T-helper 17 cell (primary cell): ENCODE results near the gene WIZ. TPM values are rescaled to one million over a fixed set of nuclear protein-coding genes. Genes with fewer than 3 reads are reported as not detected.

ENCODE experiments used
- ATAC-seq: fragments of 150-1000 bp; cut with Tn5 transposase; 2 replicates; pipeline ENCODE4 v1.10.0; 2021; ENCODE audit warnings: mild to moderate bottlenecking, moderate library complexity
- DNase-seq, 3 donors: peaks; one replicate each; pipeline versions ENCODE4 v3.0.0 to v3.0.0-alpha.2; 2020 to 2021
- H3K9me3 ChIP-seq: one replicate; pipeline ENCODE4 v1.7.0; 2013; ENCODE audit warnings: low read length, mild to moderate bottlenecking; ENCODE audit not compliant: control insufficient read depth, poor library complexity, severe bottlenecking
- H3K27ac Mint-ChIP-seq: one replicate; pipeline ENCODE4 v1.8.0; 2022; ENCODE audit warnings: mild to moderate bottlenecking, moderate library complexity, mixed read lengths
- H3K27me3 Mint-ChIP-seq: one replicate; pipeline ENCODE4 v1.8.0; 2022; ENCODE audit warnings: mixed read lengths
- H3K36me3 Mint-ChIP-seq: one replicate; pipeline ENCODE4 v1.8.0; 2022; ENCODE audit warnings: low read depth, mixed read lengths
- H3K4me1 Mint-ChIP-seq: one replicate; pipeline ENCODE4 v1.8.0; 2022; ENCODE audit warnings: mild to moderate bottlenecking, mixed read lengths
- H3K4me3 Mint-ChIP-seq: one replicate; pipeline ENCODE4 v1.8.0; 2022; ENCODE audit warnings: mild to moderate bottlenecking, moderate library complexity, mixed read lengths
- total RNA-seq, 4 donors: library from RNA in 2 of 4; stranded (reverse) in 2 of 4; gene quantifications; one replicate each; pipeline ENCODE4 v1.2.3 and lab custom pipeline; 2022 to 2026

The WIZ gene
- total RNA-seq, 2 donors from 2014 or later: 17.1 to 19.2 TPM

DNA sequence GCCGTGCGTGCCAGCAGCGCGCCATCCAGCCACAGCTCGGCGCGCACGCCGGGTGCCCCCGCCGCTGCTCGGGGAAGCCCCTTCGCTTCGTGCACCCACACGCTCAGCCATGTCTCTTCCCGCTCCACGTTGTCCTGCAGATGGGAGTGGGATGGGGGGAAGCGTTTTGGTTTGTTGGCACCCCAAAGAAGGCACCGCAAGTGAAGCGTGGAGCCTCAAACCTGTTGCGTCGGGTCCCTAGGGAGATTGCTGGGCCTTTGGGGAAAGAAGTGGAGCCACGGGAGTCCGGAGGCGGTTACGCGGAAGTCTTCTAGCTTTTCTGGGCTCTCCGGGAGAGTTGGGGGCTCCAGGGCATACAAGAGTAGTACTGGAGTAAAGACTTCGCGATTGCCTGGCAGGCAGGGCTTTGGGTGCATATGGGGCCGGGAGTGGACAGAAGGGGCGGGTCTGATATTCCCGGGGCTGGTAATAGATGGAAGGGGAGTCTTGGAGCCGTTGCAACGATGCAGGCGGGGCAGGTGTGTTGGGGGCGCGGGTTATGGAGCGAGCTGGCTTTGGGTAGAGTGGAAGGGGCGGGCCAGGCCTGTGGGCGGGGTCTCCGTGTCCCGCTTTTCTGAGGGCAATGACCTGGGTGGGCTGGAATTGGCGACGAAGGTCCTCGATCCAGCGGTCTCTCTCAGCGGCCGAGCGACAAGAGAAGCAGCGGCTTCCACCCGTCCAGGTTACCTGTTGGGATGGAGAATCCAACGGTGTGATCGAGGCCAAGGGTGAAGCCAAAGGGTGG lies 8.1 kb upstream of the WIZ start:
- peaks cover 4% of the 10 kb centered on the region for H3K36me3 Mint-ChIP-seq
- no peaks in the 10 kb centered on the region for H3K9me3 ChIP-seq
- no peak for DNase-seq
- no peaks in the 10 kb centered on the region for H3K27me3 Mint-ChIP-seq
- no peak for ATAC-seq
- peaks cover 24% of the 10 kb centered on the region for H3K4me1 Mint-ChIP-seq
- H3K4me3 Mint-ChIP-seq: no peak overlapping the region
- peak overlapping the region; percentile 11 for H3K27ac Mint-ChIP-seq

DNA sequence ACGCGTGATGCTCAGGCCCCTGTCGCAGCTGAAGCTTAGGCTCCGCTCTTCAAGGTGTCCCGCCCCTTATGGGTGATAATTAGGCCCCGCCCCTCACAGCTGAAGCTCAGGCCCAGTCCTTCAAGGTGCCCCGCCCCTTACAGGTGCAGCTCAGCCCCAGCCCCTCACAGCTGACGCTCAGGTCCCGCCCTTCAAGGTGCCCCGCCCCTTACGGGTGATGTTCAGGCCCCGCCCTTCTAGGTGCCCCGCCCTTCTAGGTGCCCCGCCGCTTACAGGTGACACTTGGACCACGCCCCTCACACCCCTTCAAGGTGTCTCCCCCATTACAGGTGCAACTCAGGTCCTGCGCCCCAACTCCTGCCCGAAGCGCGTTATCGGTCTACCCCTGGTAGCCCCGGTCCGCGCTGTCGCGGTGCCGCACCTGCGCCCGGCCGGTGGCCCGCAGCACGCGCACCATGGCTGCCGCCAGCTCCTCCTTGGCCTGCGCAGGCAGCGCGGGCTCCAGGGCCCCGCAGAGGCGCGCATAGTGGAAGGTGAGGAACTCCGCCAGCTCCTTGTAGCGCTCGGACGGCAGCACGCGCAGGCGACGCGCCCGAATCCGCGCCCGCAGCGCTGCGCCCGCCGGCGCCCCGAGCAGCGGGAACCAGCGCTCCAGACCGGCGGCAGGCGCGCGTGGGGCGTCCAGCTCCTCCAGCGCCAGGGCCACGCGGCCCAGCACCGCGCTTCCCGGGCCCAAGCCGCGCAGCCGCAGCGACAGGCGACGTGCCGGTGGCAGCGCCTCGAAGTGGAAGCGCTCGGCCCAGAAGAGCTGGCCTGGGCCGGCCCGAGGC lies 7.3 kb upstream of the WIZ start:
- H3K27ac Mint-ChIP-seq: no peak overlapping the region
- H3K36me3 Mint-ChIP-seq: peaks cover 4% of the 10 kb centered on the region
- no peak overlapping the region for H3K4me3 Mint-ChIP-seq
- no peak for DNase-seq
- peaks cover 22% of the 10 kb centered on the region for H3K4me1 Mint-ChIP-seq
- ATAC-seq: peak; percentile 21
- H3K27me3 Mint-ChIP-seq: no peaks in the 10 kb centered on the region
- no peaks in the 10 kb centered on the region for H3K9me3 ChIP-seq

DNA sequence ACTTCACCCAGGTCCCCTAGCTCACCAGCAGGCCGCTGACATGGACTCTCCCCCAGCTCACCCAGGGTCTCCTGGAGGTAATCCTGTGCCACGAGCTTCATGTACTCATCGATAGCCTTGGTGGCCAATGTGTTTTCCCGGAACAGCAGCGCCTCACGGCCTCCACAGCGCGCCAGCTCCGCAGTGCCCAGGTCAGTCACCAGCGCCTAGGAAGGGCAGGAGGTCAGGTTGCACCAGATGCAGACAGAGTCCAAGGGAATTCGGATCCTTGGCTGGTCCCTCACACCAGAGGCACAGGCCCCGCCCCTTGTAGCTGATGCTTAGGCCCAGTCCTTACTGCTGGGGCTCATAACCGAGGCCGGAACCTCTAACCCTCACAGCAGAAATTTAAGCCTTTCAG lies 6.7 kb upstream of the WIZ start:
- Mint-ChIP-seq H3K36me3 (peaks cover 4% of the 10 kb centered on the region), H3K27ac (no peak overlapping the region), H3K27me3 (no peaks in the 10 kb centered on the region), H3K4me1 (peaks cover 18% of the 10 kb centered on the region), H3K4me3 (no peak overlapping the region)
- DNase-seq (no peak), ATAC-seq (no peak)
- no peaks in the 10 kb centered on the region for H3K9me3 ChIP-seq

DNA sequence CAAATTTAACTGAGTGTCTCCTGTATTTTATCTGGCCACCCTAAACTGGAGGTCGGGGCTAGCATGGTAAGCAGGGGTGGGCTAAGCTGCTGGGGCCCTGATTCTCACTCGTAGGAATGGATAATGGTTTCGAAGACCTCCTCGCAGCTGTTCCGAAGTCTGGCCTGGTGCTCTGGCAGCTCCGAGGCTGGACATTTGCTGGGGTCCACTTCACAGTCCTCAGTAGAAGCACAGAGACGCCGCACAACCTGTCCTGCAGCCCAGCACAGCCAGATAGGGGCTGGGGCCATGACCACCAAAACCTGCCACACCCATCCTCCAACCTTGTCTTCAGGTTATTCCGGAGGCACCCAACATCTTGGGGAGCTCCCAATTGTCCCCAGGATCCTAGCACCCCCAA lies 6.2 kb upstream of the WIZ start:
- no peaks in the 10 kb centered on the region for H3K9me3 ChIP-seq
- H3K36me3 Mint-ChIP-seq: peaks cover 4% of the 10 kb centered on the region
- DNase-seq: no peak
- no peak overlapping the region for H3K4me3 Mint-ChIP-seq
- peaks cover 18% of the 10 kb centered on the region for H3K4me1 Mint-ChIP-seq
- H3K27me3 Mint-ChIP-seq: no peaks in the 10 kb centered on the region
- ATAC-seq: no peak
- H3K27ac Mint-ChIP-seq: no peak overlapping the region

DNA sequence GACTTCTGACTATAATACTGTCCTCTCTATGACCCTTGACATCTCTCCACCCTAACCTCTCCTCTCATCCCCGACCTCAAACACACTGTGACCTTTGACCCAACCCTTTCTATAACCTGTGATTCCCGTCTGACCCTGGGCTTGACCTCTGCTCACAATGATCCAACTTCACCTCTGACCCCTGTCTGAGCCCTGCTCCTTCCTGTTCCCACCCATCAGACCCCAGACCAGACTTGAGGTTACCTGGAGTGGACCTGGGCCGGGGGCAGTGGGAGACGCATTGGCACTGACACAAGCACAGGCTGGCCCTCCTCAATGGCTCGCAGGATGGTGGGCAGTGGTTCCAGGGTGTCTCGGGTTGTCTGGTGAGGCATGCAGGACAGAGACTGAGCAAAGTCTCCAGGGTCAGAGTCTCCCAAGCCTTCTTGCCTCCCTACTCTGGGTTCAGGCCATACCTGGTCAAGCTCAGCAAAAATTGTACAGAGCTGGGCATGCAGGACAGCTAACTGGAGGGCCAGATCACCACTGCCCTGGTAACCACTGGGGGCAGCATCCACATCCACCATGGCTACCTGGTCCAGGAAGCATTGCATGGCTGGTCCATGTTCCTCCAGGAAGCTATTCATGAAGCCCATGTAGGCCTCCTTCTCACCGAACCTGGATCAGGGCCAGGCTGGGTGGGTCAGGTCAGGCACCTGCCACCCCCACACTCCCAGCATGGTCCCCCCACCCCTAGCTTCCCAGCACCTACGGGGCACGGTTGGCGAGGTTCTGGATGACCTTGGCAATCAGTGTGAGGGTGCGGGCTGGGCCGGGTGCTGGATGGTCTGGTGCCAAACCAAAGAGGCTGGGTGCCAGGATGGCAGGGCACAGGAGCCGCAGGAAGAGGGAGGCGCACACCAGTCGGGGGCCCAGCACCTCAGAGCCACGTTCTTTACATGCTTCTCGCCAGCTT lies 4.4 kb upstream of the WIZ start:
- ATAC-seq: no peak
- H3K27ac Mint-ChIP-seq: peak overlapping the region; percentile 37
- peaks cover 4% of the 10 kb centered on the region for H3K36me3 Mint-ChIP-seq

DNA sequence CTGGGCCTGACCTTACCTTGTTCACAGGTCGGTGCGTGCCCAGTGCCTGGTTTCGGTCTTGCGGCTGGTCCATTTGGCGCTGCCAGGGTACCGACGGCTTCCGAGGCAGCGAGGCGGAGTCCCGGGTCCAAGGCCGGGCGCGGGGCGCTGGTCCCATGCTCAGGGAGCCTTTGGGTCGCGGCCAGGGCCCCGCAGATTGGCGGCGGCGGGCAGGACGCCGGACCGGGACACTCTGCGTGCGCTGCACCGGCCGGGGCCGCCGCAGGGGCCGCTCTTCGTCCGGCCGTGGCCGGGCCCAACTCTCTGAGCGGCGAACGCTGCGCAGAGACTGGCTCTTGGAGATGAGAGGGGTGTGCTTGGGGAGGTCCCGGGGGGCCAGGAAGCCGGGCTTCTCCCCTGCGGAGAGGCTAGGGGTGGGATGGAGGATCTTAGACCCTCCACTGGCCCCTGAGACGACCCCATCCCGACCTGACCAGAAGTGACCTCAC lies 3.4 kb upstream of the WIZ start:
- DNase-seq (no peak), ATAC-seq (no peak)
- H3K9me3 ChIP-seq: no peaks in the 10 kb centered on the region
- Mint-ChIP-seq H3K4me3 (no peak overlapping the region), H3K27me3 (no peaks in the 10 kb centered on the region), H3K36me3 (peaks cover 4% of the 10 kb centered on the region), H3K27ac (no peak overlapping the region), H3K4me1 (peaks cover 25% of the 10 kb centered on the region)

More for the DNA sequence above, 4.4 kb upstream of the WIZ start:
- no peaks in the 10 kb centered on the region for H3K27me3 Mint-ChIP-seq
- no peak for DNase-seq
- H3K9me3 ChIP-seq: no peaks in the 10 kb centered on the region
- H3K4me3 Mint-ChIP-seq: no peak overlapping the region
- peaks cover 18% of the 10 kb centered on the region for H3K4me1 Mint-ChIP-seq

DNA sequence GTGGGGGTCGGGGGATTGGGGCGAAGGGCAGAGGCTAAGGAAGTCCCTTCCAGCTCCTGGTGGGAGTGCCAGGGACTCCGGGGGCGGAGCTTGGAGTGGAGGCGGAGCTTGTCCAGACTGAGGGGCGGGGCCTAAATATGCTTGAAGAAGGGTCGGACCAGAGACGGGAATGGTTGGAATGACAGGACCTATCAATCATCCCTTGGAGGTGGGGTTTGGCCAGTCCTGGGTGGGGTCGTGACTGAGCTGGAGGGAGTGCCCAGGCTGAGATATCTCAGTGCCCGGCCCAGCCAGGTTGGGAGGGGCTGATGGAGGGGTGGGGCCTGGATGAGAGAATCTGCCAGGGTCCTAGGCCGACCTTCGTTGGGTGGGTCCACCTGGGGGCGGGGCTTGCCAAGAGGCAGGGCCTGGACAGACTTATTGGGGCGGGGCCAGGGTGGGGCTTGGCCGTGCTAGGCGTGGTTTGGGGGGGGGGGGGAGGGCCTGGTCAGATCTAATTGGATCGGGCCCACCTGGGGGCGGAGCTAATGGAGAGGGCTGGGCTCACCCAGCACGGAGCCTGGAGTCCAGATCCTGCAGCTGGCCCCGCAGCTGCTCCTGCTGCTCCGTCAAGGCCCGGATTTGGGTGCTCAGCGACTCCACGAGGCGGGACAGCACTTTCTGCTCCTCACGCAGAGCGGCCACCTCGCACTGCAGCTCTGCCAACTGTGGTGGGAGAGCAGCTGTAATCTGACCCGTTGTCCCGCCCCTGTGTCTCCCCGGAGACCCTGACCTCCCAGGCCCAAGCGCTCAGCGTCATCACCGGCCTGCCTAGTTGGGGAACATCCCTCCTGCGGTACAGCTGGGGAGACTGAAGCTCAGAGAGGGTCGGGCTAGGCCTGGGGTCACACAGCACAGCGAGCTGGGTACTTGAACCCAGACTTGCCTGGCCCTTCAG lies 2.6 kb upstream of the WIZ start:
- H3K4me1 Mint-ChIP-seq: peaks cover 21% of the 10 kb centered on the region
- H3K36me3 Mint-ChIP-seq: peaks cover 4% of the 10 kb centered on the region
- no peaks in the 10 kb centered on the region for H3K27me3 Mint-ChIP-seq
- no peaks in the 10 kb centered on the region for H3K9me3 ChIP-seq
- no peak overlapping the region for H3K27ac Mint-ChIP-seq
- no peak overlapping the region for H3K4me3 Mint-ChIP-seq
- ATAC-seq (no peak), DNase-seq (no peak)

DNA sequence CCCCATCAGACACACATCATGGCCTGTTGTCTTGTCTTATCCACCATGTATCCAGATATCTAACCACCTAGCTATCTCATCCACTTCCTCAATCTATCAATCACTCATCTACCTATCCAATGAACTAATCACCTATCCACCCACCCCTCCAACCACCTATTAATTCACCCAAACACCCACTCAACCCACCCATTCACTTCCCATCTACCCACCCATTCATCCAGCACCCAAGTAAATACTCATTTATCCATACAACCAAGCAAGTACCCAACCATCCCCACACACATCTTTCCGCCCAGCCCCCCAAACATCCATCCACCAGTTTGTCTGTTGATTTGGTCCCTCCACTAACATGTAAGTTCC lies 753 bp upstream of the WIZ start:
- Mint-ChIP-seq H3K27me3 (no peaks in the 10 kb centered on the region), H3K27ac (peak overlapping the region; percentile 1), H3K36me3 (peaks cover 4% of the 10 kb centered on the region), H3K4me3 (peak overlapping the region; percentile 56), H3K4me1 (peaks cover 24% of the 10 kb centered on the region)
- DNase-seq (no peak), ATAC-seq (no peak)
- no peaks in the 10 kb centered on the region for H3K9me3 ChIP-seq

DNA sequence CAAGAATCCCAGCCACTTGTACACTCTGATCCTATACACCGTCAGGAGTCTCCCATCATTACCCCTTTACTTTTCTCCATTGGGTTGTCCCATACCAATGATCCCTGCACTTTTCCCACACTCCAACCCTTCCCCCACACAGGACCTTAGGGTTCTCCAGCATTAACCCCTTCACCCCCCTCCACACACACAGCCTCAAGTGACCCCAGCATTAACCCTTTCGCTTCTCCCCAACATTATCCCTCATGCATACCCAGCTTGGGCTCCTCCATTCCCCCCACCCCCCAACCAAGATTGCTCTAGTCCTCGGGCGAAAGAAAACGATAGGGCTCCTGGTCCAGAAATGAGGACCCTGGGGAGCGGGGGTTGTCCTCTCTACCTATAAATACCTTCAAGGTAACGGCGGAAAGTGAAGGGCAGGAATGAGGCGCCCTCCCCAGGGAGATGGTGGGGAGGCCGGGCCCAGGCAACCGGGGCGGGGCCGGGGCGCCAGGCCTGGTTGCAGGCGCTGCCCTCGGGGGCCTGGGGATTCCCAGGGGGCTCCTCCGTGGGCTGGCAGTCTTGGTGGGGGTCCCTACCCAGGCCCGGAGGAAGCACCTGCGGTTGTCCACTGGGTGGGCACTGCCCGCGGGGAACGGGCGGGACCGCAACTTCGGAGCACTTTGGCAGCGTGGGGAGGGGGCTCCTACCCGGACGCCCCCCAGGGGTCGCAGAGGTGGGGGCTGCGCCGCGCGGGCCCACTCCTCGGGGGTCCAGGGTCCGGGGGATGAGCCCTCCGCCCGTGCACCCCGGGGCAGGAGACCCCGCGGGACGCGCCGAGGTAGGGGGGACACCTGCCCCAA lies 757 bp downstream of the WIZ start:
- Mint-ChIP-seq H3K36me3 (peaks cover 3% of the 10 kb centered on the region), H3K4me3 (peak overlapping the region; percentile 86), H3K27ac (peak overlapping the region; percentile 32), H3K27me3 (no peaks in the 10 kb centered on the region), H3K4me1 (peaks cover 16% of the 10 kb centered on the region)
- H3K9me3 ChIP-seq: no peaks in the 10 kb centered on the region
- no peak for DNase-seq
- ATAC-seq: no peak

DNA sequence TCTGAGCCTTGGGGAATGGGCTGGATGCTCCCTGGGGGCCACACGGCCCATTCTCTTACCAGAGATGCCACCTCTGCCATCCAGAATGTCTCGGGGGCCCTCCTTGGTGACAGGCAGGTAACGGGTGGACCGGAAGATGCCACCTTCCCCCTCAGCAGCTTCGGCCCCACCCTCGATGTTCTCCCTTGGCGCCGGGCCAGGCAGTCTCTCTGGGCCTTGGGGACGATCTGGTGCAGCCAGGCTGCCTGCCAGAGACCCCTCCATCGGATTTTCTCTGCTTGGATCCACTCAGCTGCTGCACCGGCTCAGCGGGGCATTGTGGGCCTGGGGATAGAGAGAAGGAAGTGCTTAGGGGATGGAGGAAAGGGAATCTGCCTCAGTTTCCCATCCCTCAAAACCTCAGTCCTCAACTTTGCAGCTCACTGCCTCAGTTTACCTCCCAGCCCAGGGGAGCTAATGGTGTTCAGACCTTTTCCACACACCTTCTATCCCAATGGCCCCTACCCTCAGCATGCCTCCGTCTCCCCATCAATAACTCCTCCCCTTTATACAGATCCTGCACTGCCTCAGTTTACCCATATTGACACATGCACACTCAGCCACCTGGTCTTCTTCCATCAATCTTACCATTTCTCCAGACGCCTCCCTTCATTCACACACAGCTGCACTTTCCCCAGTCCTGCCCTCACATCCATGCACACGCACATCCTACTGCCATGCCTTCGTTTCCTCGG lies 1.5 kb downstream of the WIZ start:
- Mint-ChIP-seq H3K27me3 (no peaks in the 10 kb centered on the region), H3K36me3 (no peaks in the 10 kb centered on the region), H3K4me3 (peak overlapping the region; percentile 86), H3K4me1 (peaks cover 14% of the 10 kb centered on the region), H3K27ac (peak overlapping the region; percentile 32)
- H3K9me3 ChIP-seq: no peaks in the 10 kb centered on the region
- DNase-seq: no peak
- no peak for ATAC-seq

DNA sequence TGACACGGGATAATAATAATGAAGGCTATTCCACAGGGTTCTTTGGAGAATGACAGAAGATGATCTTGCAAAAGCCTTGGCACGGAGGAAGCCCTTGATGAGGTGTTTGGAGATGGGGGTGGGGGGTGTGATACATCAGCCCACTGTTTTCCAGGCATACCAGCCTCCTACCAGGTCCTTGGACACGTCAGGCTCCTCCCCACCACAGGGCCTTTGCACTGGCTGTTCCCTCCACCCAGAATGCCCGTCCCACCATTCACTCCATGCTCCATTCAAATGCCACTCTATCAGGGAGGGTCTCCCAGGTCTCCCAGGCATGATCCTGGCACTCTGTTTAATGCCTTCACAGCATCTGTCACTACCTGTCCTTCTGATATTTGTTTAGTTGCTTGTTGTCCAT lies 2.7 kb downstream of the WIZ start:
- no peaks in the 10 kb centered on the region for H3K9me3 ChIP-seq
- Mint-ChIP-seq H3K4me1 (peaks cover 14% of the 10 kb centered on the region), H3K27ac (no peak overlapping the region), H3K27me3 (no peaks in the 10 kb centered on the region), H3K4me3 (peak overlapping the region; percentile 49), H3K36me3 (no peaks in the 10 kb centered on the region)
- DNase-seq (no peak), ATAC-seq (no peak)
